ENCODE measurements around the gene SPAG6.
A peak's percentile ranks its signal among the peaks of the same experiment; 100 is the strongest.

Gene SPAG6

GRCh38 chr10:22319980-22320558, 25.2 kb upstream of the SPAG6 start:
- no peak for DNase-seq (ENCODE audit: extremely low read depth, insufficient read length)
- H3K27me3 ChIP-seq (replicated peaks; ENCODE audit: control insufficient read depth, insufficient read depth, low read length): no peaks in the 10 kb centered on the region
- peak overlapping the region; percentile 80 for H3K4me3 ChIP-seq (replicated peaks; ENCODE audit: low read depth, low read length)
- TF ChIP-seq CTCF (IDR thresholded peaks at IDR 0.05; ENCODE audit: insufficient read depth, low read length, poor library complexity, severe bottlenecking): no peak
- no peaks in the 10 kb centered on the region for H3K36me3 ChIP-seq (ENCODE audit: control insufficient read depth, insufficient read depth, low read length)

- no peak for TF ChIP-seq CTCF (IDR thresholded peaks at IDR 0.05; ENCODE audit: insufficient read depth, low read length, poor library complexity, severe bottlenecking)
- Histone ChIP-seq H3K4me3 (replicated peaks; ENCODE audit: low read depth, low read length) (peak within 1 kb of the TSS; percentile 80), H3K27me3 (replicated peaks; ENCODE audit: control insufficient read depth, insufficient read depth, low read length) (no peaks in the 10 kb centered on the region), H3K36me3 (ENCODE audit: control insufficient read depth, insufficient read depth, low read length) (no peaks in the 10 kb centered on the region)
- DNase-seq (ENCODE audit: extremely low read depth, insufficient read length): peak; percentile 68
Measured at GRCh38 chr10:22320591-22321155, 24.6 kb upstream of the SPAG6 start, which contains the start of gene BMI1. TSS of gene BMI1 (plus strand) at chr10:22321099. CDS start at chr10:22326450, 5,351 bp downstream.

GRCh38 chr10:22321156-22321923, 24.0 kb upstream of the SPAG6 start:
- Histone ChIP-seq H3K36me3 (ENCODE audit: control insufficient read depth, insufficient read depth, low read length) (no peaks in the 10 kb centered on the region), H3K4me3 (replicated peaks; ENCODE audit: low read depth, low read length) (peak overlapping the region; percentile 80), H3K27me3 (replicated peaks; ENCODE audit: control insufficient read depth, insufficient read depth, low read length) (no peaks in the 10 kb centered on the region)
- DNase-seq (ENCODE audit: extremely low read depth, insufficient read length): peak; percentile 85
- no peak for TF ChIP-seq CTCF (IDR thresholded peaks at IDR 0.05; ENCODE audit: insufficient read depth, low read length, poor library complexity, severe bottlenecking)

GRCh38 chr10:22321924-22322640, 23.2 kb upstream of the SPAG6 start:
- no peaks in the 10 kb centered on the region for H3K36me3 ChIP-seq (ENCODE audit: control insufficient read depth, insufficient read depth, low read length)
- TF ChIP-seq CTCF (IDR thresholded peaks at IDR 0.05; ENCODE audit: insufficient read depth, low read length, poor library complexity, severe bottlenecking): no peak
- H3K27me3 ChIP-seq (replicated peaks; ENCODE audit: control insufficient read depth, insufficient read depth, low read length): no peaks in the 10 kb centered on the region
- H3K4me3 ChIP-seq (replicated peaks; ENCODE audit: low read depth, low read length): peak overlapping the region; percentile 79
- DNase-seq (ENCODE audit: extremely low read depth, insufficient read length): peak; percentile 51

GRCh38 chr10:22322641-22323160, 22.6 kb upstream of the SPAG6 start:
- no peaks in the 10 kb centered on the region for H3K27me3 ChIP-seq (replicated peaks; ENCODE audit: control insufficient read depth, insufficient read depth, low read length)
- peak overlapping the region; percentile 79 for H3K4me3 ChIP-seq (replicated peaks; ENCODE audit: low read depth, low read length)
- TF ChIP-seq CTCF (IDR thresholded peaks at IDR 0.05; ENCODE audit: insufficient read depth, low read length, poor library complexity, severe bottlenecking): no peak

More at GRCh38 chr10:22322641-22323160, 22.6 kb upstream of the SPAG6 start:
- H3K36me3 ChIP-seq (ENCODE audit: control insufficient read depth, insufficient read depth, low read length): no peaks in the 10 kb centered on the region
- DNase-seq (ENCODE audit: extremely low read depth, insufficient read length): no peak

Measured in GM06990 (cell line).